Measurements from ENCODE around the gene ULK4. TPM values are rescaled to one million over a fixed set of nuclear protein-coding genes. Genes with fewer than 3 reads are reported as not detected.
"Not testable (repeated sequence)": the region's sequence is repeated elsewhere in the genome, so short reads cannot be mapped to it uniquely, and the experiment has no call there.

Gene ULK4
- total and polyA plus RNA-seq, 12 donors: 1.6 to 24.5 (median 6.9) TPM

- Histone ChIP-seq H3K4me3 (no peak overlapping the region), H3K9me3 (replicated peaks in 1 of 3) (no peaks in the 10 kb centered on the region), H3K4me1 (replicated peaks in 1 of 2) (peaks cover 0 to 11% of the 10 kb centered on the region in 2 donors), H3K27me3 (no peaks in the 10 kb centered on the region), H3K27ac (no peak overlapping the region), H3K36me3 (replicated peaks in 1 of 2) (no peaks in the 10 kb centered on the region)
- intact Hi-C loops (cut with DNase I): no loop called here
- WGBS, 4 donors: 70 to 97% (median 95%) methylated on average over 5 to 11 of the region's 11 CpGs
- no peak for TF ChIP-seq POLR2A (IDR thresholded peaks at IDR 0.05)
- no peak for TF ChIP-seq CTCF (IDR thresholded peaks at IDR 0.05)
- no peak for DNase-seq
Measured at GRCh38 chr3:41650406-41650805, 311.5 kb downstream of the ULK4 start.

GRCh38 chr3:41649129-41649739 is 312.7 kb downstream of the ULK4 start:
- Histone ChIP-seq H3K4me3 (no peak overlapping the region), H3K27ac (no peak overlapping the region), H3K36me3 (replicated peaks in 1 of 2) (no peaks in the 10 kb centered on the region), H3K4me1 (replicated peaks in 1 of 2) (peaks cover 0 to 10% of the 10 kb centered on the region in 2 donors), H3K27me3 (no peaks in the 10 kb centered on the region), H3K9me3 (replicated peaks in 1 of 3) (no peaks in the 10 kb centered on the region)
- no peak for DNase-seq
- intact Hi-C loops (cut with DNase I): no loop called here
- TF ChIP-seq CTCF (IDR thresholded peaks at IDR 0.05) (no peak), POLR2A (IDR thresholded peaks at IDR 0.05) (no peak)
- WGBS, 4 donors: 92 to 100% (median 99%) methylated on average over 3 to 8 of the region's 8 CpGs

GRCh38 chr3:41647730-41648129 is 314.2 kb downstream of the ULK4 start:
- intact Hi-C loops (cut with DNase I): not testable (repeated sequence)

GRCh38 chr3:41640076-41640475 is 321.8 kb downstream of the ULK4 start:
- no peak overlapping the region for H3K27ac ChIP-seq
- H3K36me3 ChIP-seq (replicated peaks in 1 of 2): no peaks in the 10 kb centered on the region
- H3K27me3 ChIP-seq: no peaks in the 10 kb centered on the region
- WGBS, 4 donors: 87 to 95% (median 92%) methylated on average over 4 of the region's 4 CpGs
- no peak for DNase-seq
- no peaks in the 10 kb centered on the region for H3K4me1 ChIP-seq (replicated peaks in 1 of 2)
- no peaks in the 10 kb centered on the region for H3K9me3 ChIP-seq (replicated peaks in 1 of 3)
- TF ChIP-seq CTCF (IDR thresholded peaks at IDR 0.05) (no peak), POLR2A (IDR thresholded peaks at IDR 0.05) (no peak)
- intact Hi-C loops (cut with DNase I): no loop called here
- no peak overlapping the region for H3K4me3 ChIP-seq

More at GRCh38 chr3:41647730-41648129, 314.2 kb downstream of the ULK4 start:
- not testable (repeated sequence) for H3K4me1 ChIP-seq (replicated peaks in 1 of 2); H3K9me3 ChIP-seq (replicated peaks in 1 of 3); H3K27ac ChIP-seq; H3K27me3 ChIP-seq; H3K36me3 ChIP-seq (replicated peaks in 1 of 2); DNase-seq; H3K4me3 ChIP-seq
- 94 to 100% (median 97%) methylated on average over 7 to 11 of the region's 17 CpGs for WGBS, 4 donors

GRCh38 chr3:41638381-41638780 is 323.5 kb downstream of the ULK4 start:
- no peak for DNase-seq
- WGBS, 4 donors: 95 to 98% (median 97%) methylated on average over 2 of the region's 2 CpGs
- Histone ChIP-seq H3K36me3 (replicated peaks in 1 of 2) (no peaks in the 10 kb centered on the region), H3K27ac (no peak overlapping the region), H3K9me3 (replicated peaks in 1 of 3) (no peaks in the 10 kb centered on the region), H3K4me1 (replicated peaks in 1 of 2) (no peaks in the 10 kb centered on the region), H3K4me3 (no peak overlapping the region), H3K27me3 (no peaks in the 10 kb centered on the region)
- TF ChIP-seq POLR2A (IDR thresholded peaks at IDR 0.05): no peak
- TF ChIP-seq CTCF (IDR thresholded peaks at IDR 0.05): no peak
- intact Hi-C loops (cut with DNase I): no loop called here
